ENCODE results near the gene DAPK1. TPM values are rescaled to one million over a fixed set of nuclear protein-coding genes. Genes with fewer than 3 reads are reported as not detected.
"Not testable (repeated sequence)": the region's sequence is repeated elsewhere in the genome, so short reads cannot be mapped to it uniquely, and the experiment has no call there.

The DAPK1 gene
- total RNA-seq, 1 donor from 2014 or later: 1.4 TPM

GRCh38 chr9:87731321-87731720 is 233.7 kb downstream of the DAPK1 start:
- intact Hi-C loops (cut with micrococcal nuclease): no loop called here

- intact Hi-C loops (cut with micrococcal nuclease): no loop called here
These were observed 234.7 kb downstream of the DAPK1 start for GRCh38 chr9:87732344-87732743.

GRCh38 chr9:87732756-87733155 is 235.1 kb downstream of the DAPK1 start:
- intact Hi-C loops (cut with micrococcal nuclease): no loop called here

- intact Hi-C loops (cut with micrococcal nuclease): no loop called here
These were observed 235.8 kb downstream of the DAPK1 start for GRCh38 chr9:87733273-87734052.

GRCh38 chr9:87734106-87734505 is 236.4 kb downstream of the DAPK1 start:
- intact Hi-C loops (cut with micrococcal nuclease): no loop called here

GRCh38 chr9:87739546-87739945 is 241.9 kb downstream of the DAPK1 start:
- intact Hi-C loops (cut with micrococcal nuclease): no loop called here

- intact Hi-C loops (cut with micrococcal nuclease): no loop called here
These were observed 242.5 kb downstream of the DAPK1 start for GRCh38 chr9:87740209-87740608.

GRCh38 chr9:87741326-87741725 is 243.7 kb downstream of the DAPK1 start:
- intact Hi-C loops (cut with micrococcal nuclease): no loop called here

- intact Hi-C loops (cut with micrococcal nuclease): no loop called here
These were observed 244.2 kb downstream of the DAPK1 start for GRCh38 chr9:87741891-87742290.

GRCh38 chr9:87742813-87743428 is 245.3 kb downstream of the DAPK1 start:
- intact Hi-C loops (cut with micrococcal nuclease): no loop called here

GRCh38 chr9:87744247-87744646 is 246.6 kb downstream of the DAPK1 start:
- intact Hi-C loops (cut with micrococcal nuclease): not testable (repeated sequence)

GRCh38 chr9:87746186-87746585 is 248.5 kb downstream of the DAPK1 start:
- intact Hi-C loops (cut with micrococcal nuclease): no loop called here

- intact Hi-C loops (cut with micrococcal nuclease): no loop called here
These were observed 251.2 kb downstream of the DAPK1 start for GRCh38 chr9:87748881-87749280.

GRCh38 chr9:87749335-87750035 is 251.8 kb downstream of the DAPK1 start:
- intact Hi-C loops (cut with micrococcal nuclease): no loop called here

GRCh38 chr9:87750726-87751125 is 253.1 kb downstream of the DAPK1 start:
- intact Hi-C loops (cut with micrococcal nuclease): no loop called here

- intact Hi-C loops (cut with micrococcal nuclease): no loop called here
These were observed 253.8 kb downstream of the DAPK1 start for GRCh38 chr9:87751423-87751822.

- intact Hi-C loops (cut with micrococcal nuclease): no loop called here
These were observed 254.2 kb downstream of the DAPK1 start for GRCh38 chr9:87751868-87752267.

GRCh38 chr9:87753313-87753712 is 255.6 kb downstream of the DAPK1 start:
- intact Hi-C loops (cut with micrococcal nuclease): no loop called here
